ENCODE results near the gene TPRG1. TPM values are rescaled to one million over a fixed set of nuclear protein-coding genes. Genes with fewer than 3 reads are reported as not detected.

TPRG1 gene
- 5.6 TPM for polyA plus RNA-seq (ENCODE audit: insufficient read length)

- no peak for DNase-seq
These were observed at the start of gene TPRG1 for GRCh38 chr3:189171707-189172106. TSS of gene TPRG1 (plus strand) at chr3:189171971. CDS start at chr3:189207385, 35,414 bp downstream.

- DNase-seq: no peak
These were observed 49.7 kb upstream of the TPRG1 start for GRCh38 chr3:189122110-189122509.

- no peak for DNase-seq
These were observed 49.1 kb upstream of the TPRG1 start for GRCh38 chr3:189122526-189123205.

GRCh38 chr3:189123595-189124387, 48.0 kb upstream of the TPRG1 start:
- no peak for DNase-seq

- no peak for DNase-seq
These were observed 39.5 kb upstream of the TPRG1 start for GRCh38 chr3:189132231-189132671.

GRCh38 chr3:189132839-189133238, 38.9 kb upstream of the TPRG1 start:
- DNase-seq: no peak

GRCh38 chr3:189133768-189134167, 38.0 kb upstream of the TPRG1 start:
- no peak for DNase-seq

- DNase-seq: no peak
These were observed 34.4 kb upstream of the TPRG1 start for GRCh38 chr3:189137416-189137815.

- DNase-seq: no peak
These were observed 32.7 kb upstream of the TPRG1 start for GRCh38 chr3:189138901-189139610.

- no peak for DNase-seq
These were observed 32.2 kb upstream of the TPRG1 start for GRCh38 chr3:189139611-189139940.

- no peak for DNase-seq
These were observed 29.2 kb upstream of the TPRG1 start for GRCh38 chr3:189142527-189142926.

GRCh38 chr3:189143321-189143720, 28.4 kb upstream of the TPRG1 start:
- DNase-seq: no peak

GRCh38 chr3:189143771-189144170, 28.0 kb upstream of the TPRG1 start:
- DNase-seq: no peak

GRCh38 chr3:189144645-189145044, 27.1 kb upstream of the TPRG1 start:
- peak; percentile 29 for DNase-seq

GRCh38 chr3:189146848-189147247, 24.9 kb upstream of the TPRG1 start:
- no peak for DNase-seq

GRCh38 chr3:189148081-189148507, 23.7 kb upstream of the TPRG1 start:
- DNase-seq: peak; percentile 71

- DNase-seq: no peak
These were observed 22.6 kb upstream of the TPRG1 start for GRCh38 chr3:189149203-189149602.

- DNase-seq: no peak
These were observed 14.4 kb upstream of the TPRG1 start for GRCh38 chr3:189157232-189158007.

- no peak for DNase-seq
These were observed 13.7 kb upstream of the TPRG1 start for GRCh38 chr3:189158034-189158433.

- no peak for DNase-seq
These were observed 11.1 kb upstream of the TPRG1 start for GRCh38 chr3:189160519-189161309.

- no peak for DNase-seq
These were observed 6.6 kb upstream of the TPRG1 start for GRCh38 chr3:189165092-189165612.

Measured in hindlimb muscle (tissue), 1 donor.